Chondrocyte (in vitro differentiated cells): ENCODE data around the gene EPAS1. TPM values are rescaled to one million over a fixed set of nuclear protein-coding genes. Genes with fewer than 3 reads are reported as not detected.

Experiments
- DNase-seq: peaks from one replicate; pipeline ENCODE4 v3.0.0; 2021; ENCODE audit warnings: mixed read lengths, low spot score
- H3K27ac Mint-ChIP-seq: one replicate; pipeline ENCODE4 v1.8.0; 2021; ENCODE audit warnings: mild to moderate bottlenecking, moderate library complexity, mixed read lengths; ENCODE audit not compliant: unreplicated experiment
- H3K27me3 Mint-ChIP-seq: 2 replicates; pipeline ENCODE4 v1.8.0; 2021; ENCODE audit warnings: low read depth, mixed read lengths
- H3K36me3 Mint-ChIP-seq: 2 replicates; pipeline ENCODE4 v1.8.0; 2021; ENCODE audit warnings: low read depth, mixed read lengths
- H3K4me1 Mint-ChIP-seq: 2 replicates; pipeline ENCODE4 v1.8.0; 2021; ENCODE audit warnings: low read depth, mild to moderate bottlenecking, mixed read lengths
- H3K4me3 Mint-ChIP-seq: one replicate; pipeline ENCODE4 v1.8.0; 2021; ENCODE audit warnings: mild to moderate bottlenecking, moderate library complexity, mixed read lengths; ENCODE audit not compliant: unreplicated experiment
- H3K9me3 Mint-ChIP-seq: 2 replicates; pipeline ENCODE4 v1.8.0; 2021; ENCODE audit warnings: low read depth, mixed read lengths
- total RNA-seq: library from RNA; stranded (reverse); gene quantifications from 3 replicates; pipeline ENCODE4 v1.2.1, GENCODE V29; 2021
- TF ChIP-seq, protein P1 (sequence below): fragments of 200-600 bp; sonication (generic); IDR thresholded peaks from 2 replicates; pipeline ENCODE4 v1.5.0; 2021; ENCODE audit warnings: antibody characterized with exemption, mild to moderate bottlenecking, moderate library complexity

Gene EPAS1
- total RNA-seq, 1 donor from 2014 or later, result 122 TPM

DNA sequence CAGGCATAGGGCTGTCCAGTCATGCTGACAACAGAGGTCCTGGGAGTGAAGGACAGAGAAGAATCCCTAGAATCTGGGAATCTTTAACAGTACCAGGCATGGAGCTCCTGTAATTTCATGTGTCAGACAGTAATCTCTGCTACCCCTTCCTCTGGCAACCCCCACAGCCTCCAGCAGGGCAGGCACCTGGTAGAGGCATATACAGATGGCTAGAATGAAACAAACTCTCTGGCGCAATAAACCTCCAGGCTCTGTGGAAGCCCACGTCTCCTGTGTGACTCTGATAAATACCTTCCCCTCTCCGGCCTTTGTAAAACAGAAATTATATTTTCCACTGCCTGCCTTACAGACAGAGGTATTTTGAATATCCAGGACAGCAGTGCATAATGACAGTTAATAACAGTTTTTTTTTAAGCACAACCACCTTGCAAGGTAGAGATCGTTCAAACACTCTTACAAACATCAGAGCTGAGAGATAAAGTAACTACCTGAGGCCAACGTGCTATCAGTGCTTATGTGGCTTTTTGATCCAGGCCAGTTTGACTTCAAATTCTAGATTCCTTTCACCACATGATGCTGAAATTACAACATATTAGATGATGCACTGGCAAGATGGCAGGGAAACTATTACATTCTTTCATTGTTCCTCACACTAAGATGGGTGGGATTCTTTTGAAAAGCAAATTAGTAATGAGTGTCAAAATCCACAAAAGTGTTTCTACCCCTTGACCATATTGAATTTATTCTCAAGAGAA, 134.5 kb downstream of the EPAS1 start:
- no peak overlapping the region for H3K4me3 Mint-ChIP-seq
- TF ChIP-seq, protein P1, sequence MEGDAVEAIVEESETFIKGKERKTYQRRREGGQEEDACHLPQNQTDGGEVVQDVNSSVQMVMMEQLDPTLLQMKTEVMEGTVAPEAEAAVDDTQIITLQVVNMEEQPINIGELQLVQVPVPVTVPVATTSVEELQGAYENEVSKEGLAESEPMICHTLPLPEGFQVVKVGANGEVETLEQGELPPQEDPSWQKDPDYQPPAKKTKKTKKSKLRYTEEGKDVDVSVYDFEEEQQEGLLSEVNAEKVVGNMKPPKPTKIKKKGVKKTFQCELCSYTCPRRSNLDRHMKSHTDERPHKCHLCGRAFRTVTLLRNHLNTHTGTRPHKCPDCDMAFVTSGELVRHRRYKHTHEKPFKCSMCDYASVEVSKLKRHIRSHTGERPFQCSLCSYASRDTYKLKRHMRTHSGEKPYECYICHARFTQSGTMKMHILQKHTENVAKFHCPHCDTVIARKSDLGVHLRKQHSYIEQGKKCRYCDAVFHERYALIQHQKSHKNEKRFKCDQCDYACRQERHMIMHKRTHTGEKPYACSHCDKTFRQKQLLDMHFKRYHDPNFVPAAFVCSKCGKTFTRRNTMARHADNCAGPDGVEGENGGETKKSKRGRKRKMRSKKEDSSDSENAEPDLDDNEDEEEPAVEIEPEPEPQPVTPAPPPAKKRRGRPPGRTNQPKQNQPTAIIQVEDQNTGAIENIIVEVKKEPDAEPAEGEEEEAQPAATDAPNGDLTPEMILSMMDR, result no peak
- no peak for DNase-seq
- H3K9me3 Mint-ChIP-seq, result peaks cover 5% of the 10 kb centered on the region
- peaks cover 17% of the 10 kb centered on the region for H3K4me1 Mint-ChIP-seq
- no peak overlapping the region for H3K27ac Mint-ChIP-seq
- no peaks in the 10 kb centered on the region for H3K27me3 Mint-ChIP-seq
- H3K36me3 Mint-ChIP-seq, result peaks cover 1% of the 10 kb centered on the region

DNA sequence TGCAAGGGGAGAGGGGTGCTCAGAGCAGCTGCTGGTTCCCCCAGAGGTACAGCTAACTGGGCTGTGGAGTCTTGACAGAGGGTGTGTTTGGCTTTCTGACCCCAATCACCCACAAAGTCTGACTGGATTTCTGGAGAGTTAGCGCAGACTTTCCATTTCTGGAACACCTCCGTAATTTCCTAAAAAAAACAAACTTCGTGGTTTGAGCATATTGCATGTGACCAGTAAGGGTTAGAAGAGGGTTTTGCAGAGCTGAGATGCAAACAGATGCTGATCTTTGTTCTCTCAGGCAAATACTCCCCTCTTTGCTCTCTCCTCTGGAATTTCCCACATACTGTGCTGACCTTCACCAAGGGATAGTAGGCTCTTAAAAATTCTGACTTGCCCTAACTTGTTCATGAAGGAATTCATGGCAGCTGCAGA, 137.7 kb downstream of the EPAS1 start:
- Mint-ChIP-seq H3K27ac (peak overlapping the region; percentile 66), H3K4me1 (peaks cover 17% of the 10 kb centered on the region), H3K9me3 (peaks cover 3% of the 10 kb centered on the region), H3K36me3 (peaks cover 1% of the 10 kb centered on the region), H3K4me3 (no peak overlapping the region), H3K27me3 (no peaks in the 10 kb centered on the region)
- TF ChIP-seq, protein P1, result no peak
- DNase-seq, result no peak

DNA sequence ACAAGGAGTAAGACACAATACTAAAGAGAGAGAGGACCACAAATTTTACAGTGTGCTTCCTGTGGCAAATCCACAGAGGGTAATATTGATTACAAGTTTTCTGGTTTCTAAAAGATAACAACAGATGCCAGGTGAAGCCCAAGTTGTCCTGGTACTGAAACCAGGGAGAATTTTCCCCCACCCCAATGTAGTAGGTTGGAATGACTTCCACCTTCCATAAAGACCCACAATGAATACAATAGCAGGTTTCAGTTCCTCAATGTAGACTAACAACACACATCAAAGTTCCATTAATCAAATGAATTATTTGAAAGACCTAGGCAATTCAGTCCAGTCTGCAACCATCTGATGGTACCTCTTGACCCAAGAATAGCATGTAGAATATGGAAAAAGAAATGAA, 138.1 kb downstream of the EPAS1 start:
- H3K4me3 Mint-ChIP-seq, result no peak overlapping the region
- H3K9me3 Mint-ChIP-seq, result peaks cover 3% of the 10 kb centered on the region
- no peak for DNase-seq
- H3K27ac Mint-ChIP-seq, result peak overlapping the region; percentile 66
- peaks cover 17% of the 10 kb centered on the region for H3K4me1 Mint-ChIP-seq
- peaks cover 1% of the 10 kb centered on the region for H3K36me3 Mint-ChIP-seq
- H3K27me3 Mint-ChIP-seq, result no peaks in the 10 kb centered on the region
- TF ChIP-seq, protein P1, result no peak

DNA sequence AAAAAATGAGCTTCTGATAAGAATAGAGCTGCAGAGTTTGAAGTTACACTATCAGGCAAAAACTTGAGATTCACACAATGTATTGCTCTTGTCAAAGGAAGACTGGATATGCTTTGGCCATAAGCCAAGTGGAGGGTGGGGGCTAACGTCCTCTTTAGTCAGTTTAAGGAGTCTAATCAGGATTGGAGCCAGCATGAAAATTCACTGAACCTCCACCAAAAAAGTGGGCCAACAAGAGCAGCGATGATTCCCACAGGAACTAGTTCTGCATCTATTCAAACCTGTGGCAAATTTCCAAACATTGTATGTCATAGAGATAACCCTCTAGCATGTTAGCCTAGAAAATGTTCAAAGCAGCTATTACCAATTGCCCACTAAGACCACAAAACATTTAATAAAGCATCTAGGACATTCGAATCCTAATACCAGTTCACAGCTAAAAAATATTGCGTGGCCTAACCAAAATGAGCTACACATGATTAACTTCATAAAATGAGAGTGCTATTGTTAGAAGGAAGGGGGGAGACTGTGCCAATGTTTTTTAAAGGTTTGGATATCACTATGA, 138.7 kb downstream of the EPAS1 start:
- TF ChIP-seq, protein P1, result no peak
- peaks cover 1% of the 10 kb centered on the region for H3K36me3 Mint-ChIP-seq
- H3K4me3 Mint-ChIP-seq, result no peak overlapping the region
- H3K27me3 Mint-ChIP-seq, result no peaks in the 10 kb centered on the region
- no peak for DNase-seq
- no peak overlapping the region for H3K27ac Mint-ChIP-seq
- H3K9me3 Mint-ChIP-seq, result peaks cover 3% of the 10 kb centered on the region
- peaks cover 17% of the 10 kb centered on the region for H3K4me1 Mint-ChIP-seq

Other genes with a start within 250 kb of the EPAS1 start
- not detected in 3 replicates for gene TMEM247, start 182.2 kb downstream of the EPAS1 start, total RNA-seq
- 90.0 to 140 TPM (median 136 TPM) in 3 replicates for gene RHOQ, start 245.1 kb downstream of the EPAS1 start, total RNA-seq
- gene ATP6V1E2, start 245.2 kb downstream of the EPAS1 start, total RNA-seq, result 5.6 to 10.0 TPM (median 6.6 TPM) in 3 replicates